H1 (cell line): ENCODE results near the gene RABEP2. TPM values are rescaled to one million over a fixed set of nuclear protein-coding genes. Genes with fewer than 3 reads are reported as not detected.

Experiments
- CTCF ChIA-PET: fragments of 300-600 bp; sonication (Branson Sonifier 250); formaldehyde crosslinking; loops from one replicate; lab custom pipeline; 2021; ENCODE audit not compliant: partially characterized antibody; lab: Charles Lee
- POLR2A ChIA-PET: fragments of 300-600 bp; sonication (Branson Sonifier 250); formaldehyde crosslinking; loops from one replicate; lab custom pipeline; 2021; ENCODE audit warnings: inconsistent platforms; ENCODE audit not compliant: partially characterized antibody; lab: Charles Lee
- DNase-seq, 2 experiments: peaks; one replicate each; pipeline versions ENCODE4 v3.0.0 to v3.0.0-alpha.2; 2010 to 2022; ENCODE audit warnings: low spot score in 2 of 2, low read depth in 1 of 2, mixed read lengths in 1 of 2
- FAIRE-seq: peaks from 2 replicates; lab custom pipeline; 2011; peaks lifted over from hg19 to GRCh38; lab: Jason Lieb, UNC
- H2AFZ ChIP-seq: 2 replicates; pipeline ENCODE4 v1.8.1; 2012; ENCODE audit warnings: low read length, inconsistent platforms
- H2AK5ac ChIP-seq: 2 replicates; pipeline ENCODE4 v1.6.1; 2013; ENCODE audit warnings: low read depth, low read length
- H2BK120ac ChIP-seq: replicated peaks from 2 replicates; pipeline ENCODE3; 2013; ENCODE audit warnings: low read depth, low read length, inconsistent platforms
- H2BK12ac ChIP-seq: 2 replicates; pipeline ENCODE4 v1.6.1; 2013; ENCODE audit warnings: low read depth, low read length
- H2BK15ac ChIP-seq: 2 replicates; pipeline ENCODE4 v1.6.1; 2013; ENCODE audit warnings: low read length
- H2BK20ac ChIP-seq: 2 replicates; pipeline ENCODE4 v1.6.1; 2013; ENCODE audit warnings: low read length
- H2BK5ac ChIP-seq: 2 replicates; pipeline ENCODE4 v1.6.1; 2013; ENCODE audit warnings: low read depth, low read length
- H3K14ac ChIP-seq: 2 replicates; pipeline ENCODE4 v1.6.1; 2013; ENCODE audit warnings: inconsistent platforms; ENCODE audit not compliant: insufficient read length
- H3K18ac ChIP-seq: 2 replicates; pipeline ENCODE4 v1.6.1; 2013; ENCODE audit warnings: low read length; ENCODE audit errors: extremely low read depth
- H3K23ac ChIP-seq: 2 replicates; pipeline ENCODE4 v1.6.1; 2013; ENCODE audit warnings: inconsistent platforms; ENCODE audit not compliant: insufficient read length
- H3K23me2 ChIP-seq: 2 replicates; pipeline ENCODE4 v1.6.1; 2013; ENCODE audit warnings: low read depth, low read length
- H3K27ac ChIP-seq: 2 replicates; pipeline ENCODE4 v1.6.1; 2011; ENCODE audit warnings: low read depth, low read length, inconsistent platforms
- H3K27me3 ChIP-seq, 4 experiments: replicated peaks in 1 of 4; 1 replicate in 1 of 4; 2 replicates in 3 of 4; pipeline versions ENCODE4 v1.6.1 to v1.8.1; 2011 to 2013; ENCODE audit warnings: low read length in 3 of 4, mild to moderate bottlenecking in 3 of 4, inconsistent platforms in 2 of 4, mixed read lengths in 2 of 4, moderate library complexity in 1 of 4; ENCODE audit not compliant: control insufficient read depth in 3 of 4, insufficient read depth in 3 of 4; ENCODE audit errors: extremely low read depth in 1 of 4
- H3K36me3 ChIP-seq, 4 experiments: 2 replicates each; pipeline versions ENCODE4 v1.6.1 to v1.8.1; 2011 to 2013; ENCODE audit warnings: mild to moderate bottlenecking in 4 of 4, low read length in 3 of 4, moderate library complexity in 2 of 4, control low read depth in 1 of 4, inconsistent platforms in 1 of 4; ENCODE audit not compliant: insufficient read depth in 4 of 4, control insufficient read depth in 2 of 4
- H3K4ac ChIP-seq: replicated peaks from 2 replicates; pipeline ENCODE3; 2013; ENCODE audit warnings: low read length, low read depth, mixed read lengths, inconsistent platforms; ENCODE audit not compliant: insufficient read length
- H3K4me1 ChIP-seq, 4 experiments: replicated peaks in 1 of 4; 1 replicate in 1 of 4; 2 replicates in 3 of 4; pipeline versions ENCODE4 v1.6.1 to v1.8.1; 2011 to 2013; ENCODE audit warnings: low read length in 3 of 4, inconsistent platforms in 2 of 4, mixed read lengths in 1 of 4; ENCODE audit not compliant: insufficient read depth in 4 of 4, control insufficient read depth in 3 of 4
- H3K4me2 ChIP-seq, 2 experiments: 2 replicates each; pipeline versions ENCODE4 v1.6.1 to v1.8.1; 2011 to 2013; ENCODE audit warnings: low read depth in 2 of 2, low read length in 2 of 2, control low read depth in 1 of 2, inconsistent platforms in 1 of 2, mild to moderate bottlenecking in 1 of 2; ENCODE audit not compliant: insufficient read depth in 1 of 2
- H3K4me3 ChIP-seq, 4 experiments: fragments of 200-600, 300-600 bp in 1 of 4; sonication (generic), shearing (Covaris generic), sonication (Bioruptor Twin) in 1 of 4; 2 replicates each; pipeline versions ENCODE4 v1.5.1 to v1.8.1; 2011 to 2016; ENCODE audit warnings: low read length in 4 of 4, low read depth in 3 of 4, control low read depth in 2 of 4, inconsistent platforms in 2 of 4, mild to moderate bottlenecking in 2 of 4, mixed read lengths in 1 of 4, moderate library complexity in 1 of 4; ENCODE audit not compliant: insufficient read depth in 2 of 4; ENCODE audit errors: extremely low read depth in 1 of 4
- H3K56ac ChIP-seq: replicated peaks from 2 replicates; pipeline ENCODE3; 2013; ENCODE audit warnings: low read depth, mild to moderate bottlenecking, mixed read lengths, low read length, inconsistent platforms; ENCODE audit not compliant: insufficient read length
- H3K79me1 ChIP-seq: 2 replicates; pipeline ENCODE4 v1.6.1; 2013; ENCODE audit warnings: low read depth, low read length, control low read depth
- H3K79me2 ChIP-seq, 2 experiments: 2 replicates each; pipeline versions ENCODE4 v1.6.1 to v1.8.1; 2012 to 2013; ENCODE audit warnings: low read length in 2 of 2, mild to moderate bottlenecking in 2 of 2, inconsistent platforms in 1 of 2; ENCODE audit not compliant: insufficient read depth in 2 of 2, control insufficient read depth in 1 of 2
- H3K9ac ChIP-seq, 4 experiments: replicated peaks in 1 of 4; 1 replicate in 1 of 4; 2 replicates in 3 of 4; pipeline versions ENCODE4 v1.6.1 to v1.8.1; 2011 to 2013; ENCODE audit warnings: low read depth in 3 of 4, low read length in 3 of 4, control low read depth in 2 of 4, mild to moderate bottlenecking in 2 of 4, moderate library complexity in 2 of 4, inconsistent platforms in 1 of 4; ENCODE audit errors: extremely low read depth in 1 of 4
- H3K9me3 ChIP-seq, 2 experiments: 2 replicates each; pipeline versions ENCODE4 v1.6.1 to v1.8.1; 2012 to 2013; ENCODE audit warnings: mild to moderate bottlenecking in 2 of 2, moderate library complexity in 2 of 2, control low read depth in 1 of 2, inconsistent platforms in 1 of 2, low read depth in 1 of 2, low read length in 1 of 2, mixed read lengths in 1 of 2; ENCODE audit not compliant: insufficient read depth in 2 of 2
- H4K20me1 ChIP-seq, 2 experiments: replicated peaks in 1 of 2; 2 replicates each; pipeline versions ENCODE3 to v1.8.1; 2011 to 2013; ENCODE audit warnings: inconsistent platforms in 2 of 2, low read length in 2 of 2, mild to moderate bottlenecking in 1 of 2; ENCODE audit not compliant: insufficient read depth in 2 of 2, control insufficient read depth in 1 of 2
- H4K5ac ChIP-seq: 2 replicates; pipeline ENCODE4 v1.6.1; 2013; ENCODE audit warnings: low read length, low read depth, mixed read lengths, inconsistent platforms; ENCODE audit not compliant: insufficient read length
- H4K8ac ChIP-seq: 2 replicates; pipeline ENCODE4 v1.8.0; 2013; ENCODE audit warnings: mild to moderate bottlenecking, moderate library complexity, low read length, inconsistent platforms; ENCODE audit not compliant: insufficient read depth; ENCODE audit errors: extremely low read depth
- H4K91ac ChIP-seq: replicated peaks from 2 replicates; pipeline ENCODE3; 2013; ENCODE audit warnings: low read length, mixed read lengths, inconsistent platforms; ENCODE audit not compliant: insufficient read length
- BRCA1 ChIP-seq: IDR thresholded peaks from 2 replicates; pipeline ENCODE4 v1.6.1; 2012; ENCODE audit warnings: low read depth, low read length, improper control_type of control experiment
- CHD2 ChIP-seq: IDR thresholded peaks from 2 replicates; pipeline ENCODE4 v1.6.1; 2012; ENCODE audit warnings: low read length, improper control_type of control experiment
- EP300 ChIP-seq, 2 experiments: IDR thresholded peaks; 1 replicate in 1 of 2; 2 replicates in 1 of 2; pipeline ENCODE4 v1.6.1; 2011 to 2012; ENCODE audit warnings: low read depth in 2 of 2, low read length in 2 of 2, mild to moderate bottlenecking in 2 of 2, borderline replicate concordance in 1 of 2, inconsistent platforms in 1 of 2, moderate library complexity in 1 of 2
- EZH2 ChIP-seq: fragments of 200-600 bp; sonication (generic); IDR thresholded peaks from 2 replicates; pipeline ENCODE4 v1.7.1; 2012; ENCODE audit warnings: low read depth, mild to moderate bottlenecking, moderate library complexity, low read length, inconsistent platforms; ENCODE audit not compliant: severe bottlenecking
- GABPA ChIP-seq: IDR thresholded peaks from 2 replicates; pipeline ENCODE4 v1.6.1; 2011; ENCODE audit warnings: mild to moderate bottlenecking, low read length, moderate library complexity, borderline replicate concordance; ENCODE audit not compliant: insufficient read depth
- HDAC2 ChIP-seq, 2 experiments: fragments of 300-600 bp in 1 of 2; sonication (generic) in 1 of 2; IDR thresholded peaks; 2 replicates each; pipeline ENCODE4 v1.6.1; 2011 to 2012; ENCODE audit warnings: low read depth in 2 of 2, low read length in 2 of 2, mild to moderate bottlenecking in 2 of 2, moderate library complexity in 2 of 2, borderline replicate concordance in 1 of 2, inconsistent platforms in 1 of 2
- SP1 ChIP-seq: IDR thresholded peaks from 2 replicates; pipeline ENCODE4 v1.6.1; 2011; ENCODE audit warnings: low read depth, low read length
- WGBS, 2 experiments: shearing (Covaris generic) in 1 of 2; methylation state at CpG; one replicate each; pipeline versions ENCODE4 v1.1.6 to v1.1.7; 2013 to 2015; ENCODE audit warnings: low lambda C conversion rate in 2 of 2, mixed read lengths in 2 of 2, inconsistent platforms in 1 of 2, low coverage in 1 of 2, missing lambda C conversion rate in 1 of 2; ENCODE audit not compliant: insufficient replicate concordance in 2 of 2, insufficient coverage in 1 of 2, insufficient read length in 1 of 2; ENCODE audit errors: extremely low coverage in 1 of 2, missing lambda C conversion rate in 1 of 2; 5-methylcytosine and 5-hydroxymethylcytosine counted together
- polyA plus RNA-seq, 7 experiments: library from polyadenylated mRNA; depleted of rRNA in 3 of 7; stranded (reverse) in 5 of 7; unstranded in 2 of 7; fragments of >200 nt in 5 of 7; fragments of 200-250 nt in 2 of 7; gene quantifications; 1 replicate in 5 of 7; 2 replicates in 1 of 7; 4 replicates in 1 of 7; pipeline versions ENCODE4 v1.2.1 to v1.2.3, GENCODE V29; 2011 to 2013; ENCODE audit warnings: missing spikeins in 2 of 7, mixed read lengths in 2 of 7
- total RNA-seq: library from RNA; stranded (reverse); fragmentation: NEBNext Ultra II Directional; extraction: Animal tissue kit (Norgen Biotek cat#: 25700); gene quantifications from 2 replicates; pipeline ENCODE4 v1.2.1, GENCODE V29; 2021
- TF ChIP-seq, protein P1 (sequence below): IDR thresholded peaks from 2 replicates; pipeline ENCODE4 v1.6.1; 2011; ENCODE audit warnings: low read depth, mild to moderate bottlenecking, low read length; ENCODE audit not compliant: insufficient read depth
- TF ChIP-seq, protein P2 (sequence below): IDR thresholded peaks from 2 replicates; pipeline ENCODE4 v1.6.1; 2012; ENCODE audit warnings: inconsistent platforms

RABEP2 gene
- total and polyA plus RNA-seq, 2 of the 8 experiments (the other 6 are each of a cell fraction or from before 2014, with no cell fraction given): 10.4 to 14.9 TPM

DNA sequence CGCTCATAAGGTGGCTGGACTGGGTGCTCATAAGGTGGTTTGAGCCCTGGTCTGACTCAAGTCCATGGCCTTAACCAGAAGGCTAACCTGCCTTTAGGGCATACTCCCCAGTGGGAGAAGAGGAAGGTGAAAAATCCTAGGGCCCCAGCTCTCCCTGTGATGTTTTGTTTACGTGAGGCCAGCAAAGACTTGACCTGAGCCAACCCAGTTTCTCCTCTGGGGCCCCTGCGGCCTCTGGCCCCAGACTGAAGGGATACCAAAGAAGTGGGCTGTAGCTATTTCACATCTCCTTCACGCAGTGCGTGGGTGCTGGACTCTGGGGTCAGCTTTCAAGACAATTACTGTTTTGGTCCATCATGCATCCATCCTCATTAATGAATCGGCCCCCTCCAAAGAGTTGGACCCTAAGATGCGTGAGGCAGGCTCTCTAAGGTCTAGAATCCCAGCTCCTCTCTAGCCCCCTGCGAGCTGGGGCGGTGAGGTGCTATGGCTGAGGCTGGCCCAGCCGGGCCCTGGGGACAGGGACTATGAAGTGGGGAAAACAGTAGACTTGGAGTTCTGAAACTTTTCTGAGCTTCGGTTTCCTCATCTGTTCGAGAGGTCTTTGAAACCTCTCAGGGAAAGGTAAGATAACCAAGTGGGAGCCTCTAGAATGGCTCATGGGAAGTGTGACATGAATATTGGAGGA is 59.9 kb downstream of the RABEP2 start:
- H4K8ac ChIP-seq: no peak overlapping the region
- H3K4me2 ChIP-seq: peak overlapping the region; percentile 96 to 97; a peak in 3 of 4 replicates
- no peak overlapping the region for H2BK12ac ChIP-seq
- peaks cover 0 to 8% (median 3%) of the 10 kb centered on the region in 4 experiments; a peak in 6 of 7 replicates for H3K4me1 ChIP-seq
- H2BK120ac ChIP-seq: no peak overlapping the region
- FAIRE-seq (no peak), DNase-seq (no peak)
- H4K5ac ChIP-seq: no peak overlapping the region
- CTCF ChIA-PET: interaction anchor here (0.8 to 5.3 kb wide), 8 partner anchors 10 to 116 kb away, joined by 3 to 42 read pairs (median 6); partner anchors contain the start of gene TUFM
- H2AFZ ChIP-seq: no peak overlapping the region
- H2BK15ac ChIP-seq: no peak overlapping the region
- H3K36me3 ChIP-seq: peaks cover 16 to 29% (median 25%) of the 10 kb centered on the region in 4 experiments
- no peak overlapping the region for H3K4ac ChIP-seq
- H3K56ac ChIP-seq: no peak overlapping the region
- H3K27ac ChIP-seq: no peak overlapping the region
- whole genome bisulfite sequencing, 2 experiments: 92% methylated on average over 12 of the region's 12 CpGs; no CpG with 5 or more reads in 1 of the 2 experiments
- peaks cover 18% of the 10 kb centered on the region for H3K79me1 ChIP-seq
- H3K18ac ChIP-seq: no peak overlapping the region
- H3K23me2 ChIP-seq: peaks cover 8% of the 10 kb centered on the region
- TF ChIP-seq SP1 (no peak), BRCA1 (no peak), HDAC2 (IDR thresholded peaks at IDR 0.05; ENCODE audit: borderline replicate concordance in 1 of 2, low read depth in 2 of 2, low read length in 2 of 2) (no peak), EP300 (IDR thresholded peaks at IDR 0.05; ENCODE audit: borderline replicate concordance in 1 of 2, low read depth in 2 of 2, low read length in 2 of 2) (no peak), GABPA (no peak), CHD2 (no peak), EZH2 (no peak)
- TF ChIP-seq, protein P1, sequence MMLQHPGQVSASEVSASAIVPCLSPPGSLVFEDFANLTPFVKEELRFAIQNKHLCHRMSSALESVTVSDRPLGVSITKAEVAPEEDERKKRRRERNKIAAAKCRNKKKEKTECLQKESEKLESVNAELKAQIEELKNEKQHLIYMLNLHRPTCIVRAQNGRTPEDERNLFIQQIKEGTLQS: no peak
- TF ChIP-seq, protein P2, sequence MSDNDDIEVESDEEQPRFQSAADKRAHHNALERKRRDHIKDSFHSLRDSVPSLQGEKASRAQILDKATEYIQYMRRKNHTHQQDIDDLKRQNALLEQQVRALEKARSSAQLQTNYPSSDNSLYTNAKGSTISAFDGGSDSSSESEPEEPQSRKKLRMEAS: no peak
- no peaks in the 10 kb centered on the region for H3K27me3 ChIP-seq
- H3K9ac ChIP-seq: no peak overlapping the region
- H2BK5ac ChIP-seq: no peak overlapping the region
- no peak overlapping the region for H4K91ac ChIP-seq
- peaks cover 3 to 19% of the 10 kb centered on the region in 2 experiments; a peak in 3 of 4 replicates for H3K79me2 ChIP-seq
- H2BK20ac ChIP-seq: no peak overlapping the region
- no peak overlapping the region for H3K14ac ChIP-seq
- no peaks in the 10 kb centered on the region for H3K9me3 ChIP-seq
- H4K20me1 ChIP-seq: peaks cover 2 to 10% of the 10 kb centered on the region in 2 experiments
- peak overlapping the region in 2 of 4 experiments; percentile 86 to 87; a peak in 4 of 8 replicates for H3K4me3 ChIP-seq
- H2AK5ac ChIP-seq: no peak overlapping the region
- POLR2A ChIA-PET: interaction anchor here (0.8 to 7.5 kb wide), 13 partner anchors 9 to 112 kb away, joined by 3 to 159 read pairs (median 13); partner anchors contain the start of genes ATP2A1, ATXN2L, NFATC2IP and RABEP2
- H3K23ac ChIP-seq: no peak overlapping the region
